OCI-LY1 (cell line): ENCODE results near the gene ARHGEF28.

Experiments
- CTCF ChIP-seq: fragments of 200-600 bp; sonication (generic), shearing (Covaris generic); IDR thresholded peaks from 2 replicates; pipeline ENCODE4 v1.5.1; 2017; ENCODE audit warnings: mild to moderate bottlenecking, antibody characterized with exemption, low read length, moderate library complexity, mixed read lengths
- EZH2 ChIP-seq: fragments of 200-600 bp; sonication (generic), shearing (Covaris generic); IDR thresholded peaks from 2 replicates; pipeline ENCODE4 v1.8.0; 2017; ENCODE audit warnings: borderline replicate concordance, mixed run types, mild to moderate bottlenecking, antibody characterized with exemption, low read length, moderate library complexity, mixed read lengths

- no peak for TF ChIP-seq CTCF
- no peak for TF ChIP-seq EZH2
These were observed 317.4 kb downstream of the ARHGEF28 start for GRCh38 chr5:73943397-73943796.
